DMS53 treated with DMSO at 0.1 percent for 48 hours (cell line): Measurements from ENCODE around the gene OBSL1.
A peak's percentile ranks its signal among the peaks of the same experiment; 100 is the strongest.

ENCODE experiments used
- DNase-seq: peaks from one replicate; lab custom pipeline; 2025; ENCODE audit not compliant: unreplicated experiment; lab: John Stamatoyannopoulos, UW

OBSL1 gene

DNA sequence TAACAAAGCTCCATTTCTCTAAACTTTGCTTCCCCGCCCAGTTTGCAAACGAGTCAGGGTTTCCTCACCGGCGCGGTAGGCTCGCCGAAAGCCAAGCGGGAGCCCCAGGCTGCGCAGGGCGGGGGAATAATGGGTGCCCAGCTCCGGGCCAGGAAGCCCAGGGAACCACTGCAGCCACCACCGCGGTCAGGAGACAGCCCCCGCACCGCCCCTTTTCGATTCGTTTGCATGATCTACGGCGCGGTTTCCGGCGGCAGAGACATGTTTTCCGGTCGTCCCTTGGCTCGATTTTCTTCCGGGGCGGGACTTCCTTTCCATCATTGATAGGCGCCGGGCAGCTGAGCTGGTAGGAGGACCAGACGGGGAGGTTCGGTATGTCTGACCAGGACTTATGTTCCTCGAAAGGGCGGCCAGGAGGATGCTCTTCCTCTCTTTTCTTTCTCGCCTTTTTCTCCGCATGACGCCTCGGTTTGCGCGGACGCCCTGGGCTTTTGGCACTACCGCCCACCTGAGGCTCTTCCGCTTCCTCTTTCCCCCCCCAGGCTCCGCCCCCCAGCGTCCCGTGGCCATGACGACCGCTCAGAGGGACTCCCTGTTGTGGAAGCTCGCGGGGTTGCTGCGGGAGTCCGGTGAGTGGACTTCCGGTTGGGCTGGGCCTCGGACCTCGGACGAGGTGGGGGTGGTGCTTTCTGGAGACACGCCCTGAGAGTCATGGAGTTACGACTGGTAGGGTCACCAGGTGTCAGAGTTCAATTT lies 26.4 kb upstream of the OBSL1 start, which contains the start of gene STK11IP:
STK11IP (plus strand) TSS at position 306 of the 756 bp plus-strand sequence; CDS start at position 569, 263 bp downstream.
- DNase-seq, result peak; percentile 81

DNA sequence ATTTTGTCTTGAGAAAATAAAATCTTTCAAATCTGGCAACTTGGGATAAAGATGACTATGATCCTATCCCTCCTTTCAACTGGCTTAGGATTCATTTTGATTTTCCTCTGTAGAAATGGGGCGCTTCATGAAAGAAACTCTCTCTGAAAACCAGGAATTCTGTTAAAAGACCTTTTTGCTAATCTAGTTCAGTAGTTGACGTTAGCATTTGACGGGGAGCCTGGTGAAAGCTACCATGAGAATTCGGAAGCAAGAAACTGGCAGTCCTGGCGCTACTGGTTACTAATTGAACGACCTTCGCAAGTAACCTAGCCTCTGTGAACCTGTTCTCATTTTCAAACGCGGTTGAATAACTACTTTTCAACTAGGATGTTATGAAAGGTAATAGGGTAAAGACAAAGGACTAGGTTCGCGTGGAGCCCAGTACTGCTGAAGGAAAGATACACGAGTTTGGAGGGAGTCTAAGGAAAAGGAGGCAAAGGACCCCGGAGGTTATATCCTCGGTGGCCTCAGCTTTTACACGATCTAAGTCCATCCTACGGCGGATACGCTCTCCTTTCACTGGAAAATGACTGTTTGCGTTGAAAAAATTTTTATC lies 25.7 kb upstream of the OBSL1 start:
- DNase-seq, result no peak

DNA sequence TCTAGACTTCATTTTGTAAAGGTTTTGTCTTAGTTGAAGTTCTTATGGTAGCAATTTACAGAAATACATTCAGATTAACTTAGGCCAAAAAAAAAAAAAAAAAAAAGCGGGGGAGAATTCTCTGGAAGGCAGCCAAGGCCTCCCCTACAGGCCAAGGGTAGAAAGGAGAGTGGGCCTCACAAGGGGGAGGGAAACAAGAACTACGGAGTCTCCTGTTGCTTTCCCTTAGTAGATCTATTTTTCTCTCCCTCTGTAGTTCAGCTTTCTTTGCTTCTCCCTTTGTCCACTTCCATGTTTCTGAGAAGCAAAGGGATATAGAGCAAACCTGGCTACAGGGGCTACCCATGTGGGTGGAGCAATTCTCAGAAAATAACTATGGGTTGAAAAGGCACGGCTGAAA lies 23.9 kb upstream of the OBSL1 start:
- DNase-seq, result no peak

DNA sequence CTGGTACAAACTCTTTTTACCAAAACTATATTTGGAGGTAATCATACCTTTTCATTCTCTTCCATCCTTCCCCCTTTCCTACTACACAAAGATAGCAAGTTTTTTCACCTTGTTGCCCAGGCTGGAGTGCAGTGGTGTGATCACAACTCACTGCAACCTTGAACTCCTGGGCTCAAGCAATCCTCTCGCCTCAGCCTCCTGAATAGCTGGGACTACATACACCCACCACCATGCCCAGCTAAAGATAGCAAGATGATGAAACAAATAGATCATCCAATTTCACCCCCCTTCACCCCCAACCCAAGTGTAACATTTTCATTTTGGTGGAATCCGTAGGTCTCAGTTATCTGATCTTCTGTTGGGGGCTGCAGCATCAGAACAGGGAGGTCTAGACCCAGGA lies 21.8 kb upstream of the OBSL1 start:
- DNase-seq, result no peak

DNA sequence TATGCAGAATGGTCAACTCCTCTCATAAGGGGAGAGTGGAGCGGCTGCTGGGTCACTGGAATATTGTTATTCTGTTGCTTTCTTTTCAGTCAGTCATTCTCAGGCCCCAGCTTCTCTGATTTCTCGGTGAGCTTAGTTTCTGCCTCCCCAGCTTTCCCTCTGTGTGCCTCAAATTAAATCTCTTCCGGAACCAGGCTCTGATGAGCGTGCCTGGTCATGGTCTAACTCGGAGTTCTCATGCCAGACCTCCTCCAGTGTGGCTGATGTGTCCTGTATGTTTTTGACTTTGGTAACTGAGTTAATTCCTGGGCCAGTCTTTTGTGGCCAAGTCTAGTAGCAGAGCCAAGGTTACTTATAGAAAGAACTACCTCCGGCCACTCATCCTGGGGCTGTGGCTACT lies 21.4 kb upstream of the OBSL1 start:
- DNase-seq, result no peak

DNA sequence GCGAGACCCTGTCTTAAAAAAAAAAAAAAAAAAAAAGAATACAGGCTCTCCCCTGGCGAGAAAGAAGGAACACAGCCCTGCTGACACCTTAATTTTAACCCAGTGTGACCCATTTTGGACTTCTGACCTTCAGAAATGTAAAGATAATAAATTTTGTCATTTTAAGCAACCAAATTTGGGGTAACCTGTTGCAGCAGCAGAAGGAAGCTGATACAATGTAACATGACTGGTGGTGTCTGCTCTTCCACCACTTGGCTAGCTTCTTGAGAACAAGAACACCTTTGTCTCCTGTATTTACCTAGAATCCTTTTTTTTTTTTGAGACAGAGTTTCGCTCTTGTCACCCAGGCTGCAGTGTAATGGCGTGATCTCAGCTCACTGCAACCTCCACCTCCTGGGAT lies 19.8 kb upstream of the OBSL1 start:
- DNase-seq, result no peak

DNA sequence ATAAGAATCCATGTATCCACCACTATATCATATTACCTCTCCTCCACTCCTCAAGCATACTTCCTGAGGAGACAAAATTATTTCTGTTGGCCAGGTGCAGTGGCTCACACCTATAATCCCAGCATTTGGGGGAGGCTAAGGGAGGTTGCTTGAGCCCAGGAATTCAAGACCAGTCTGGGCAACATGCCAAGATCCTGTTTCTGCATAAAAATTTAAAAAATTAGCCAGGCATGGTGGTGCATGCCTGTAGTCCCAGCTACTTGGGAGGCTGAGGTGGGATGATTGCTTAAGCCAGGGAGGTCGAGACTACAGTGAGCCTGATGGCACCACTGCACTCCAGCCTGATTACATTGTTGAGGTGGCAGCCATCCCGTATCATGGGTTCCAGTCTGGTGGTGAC lies 10.0 kb upstream of the OBSL1 start:
- DNase-seq, result no peak

DNA sequence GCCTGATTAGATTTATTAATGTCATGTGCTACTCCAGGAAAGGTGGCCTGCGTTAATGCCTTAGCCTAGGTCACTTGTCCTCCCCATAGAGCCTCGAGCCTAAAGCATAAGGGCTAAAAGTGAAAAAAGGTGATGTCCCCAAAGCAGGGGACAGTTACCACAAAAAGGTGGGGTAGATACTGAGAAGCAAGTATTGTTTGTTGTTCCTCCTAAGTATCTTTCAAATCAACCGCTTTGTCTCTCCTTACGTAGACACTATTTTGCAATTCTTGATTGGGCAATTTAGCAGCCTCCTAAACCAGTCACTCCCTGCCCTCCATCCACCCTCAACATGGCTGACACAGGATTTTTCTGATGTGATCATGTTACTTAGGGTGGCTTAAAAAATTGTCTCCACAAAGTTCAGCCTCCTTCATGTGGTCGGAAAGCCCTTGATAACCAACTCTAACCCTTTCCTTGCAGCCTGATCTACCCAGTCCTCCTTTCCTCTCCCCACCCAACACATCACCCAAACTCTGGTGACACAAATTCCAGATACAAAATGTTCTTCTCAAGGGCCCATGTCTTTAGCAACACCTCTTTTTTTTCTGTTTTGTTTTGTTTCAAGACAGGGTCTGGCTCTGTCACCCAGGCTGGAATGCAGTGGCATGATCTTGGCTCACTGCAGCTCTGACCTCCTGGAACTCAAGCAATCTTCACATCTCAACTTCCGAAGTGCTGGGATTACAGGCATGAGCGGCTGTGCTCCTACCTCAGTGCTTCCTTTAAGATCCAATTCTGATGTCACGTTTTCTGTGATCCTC lies 7.7 kb upstream of the OBSL1 start:
- DNase-seq, result no peak

DNA sequence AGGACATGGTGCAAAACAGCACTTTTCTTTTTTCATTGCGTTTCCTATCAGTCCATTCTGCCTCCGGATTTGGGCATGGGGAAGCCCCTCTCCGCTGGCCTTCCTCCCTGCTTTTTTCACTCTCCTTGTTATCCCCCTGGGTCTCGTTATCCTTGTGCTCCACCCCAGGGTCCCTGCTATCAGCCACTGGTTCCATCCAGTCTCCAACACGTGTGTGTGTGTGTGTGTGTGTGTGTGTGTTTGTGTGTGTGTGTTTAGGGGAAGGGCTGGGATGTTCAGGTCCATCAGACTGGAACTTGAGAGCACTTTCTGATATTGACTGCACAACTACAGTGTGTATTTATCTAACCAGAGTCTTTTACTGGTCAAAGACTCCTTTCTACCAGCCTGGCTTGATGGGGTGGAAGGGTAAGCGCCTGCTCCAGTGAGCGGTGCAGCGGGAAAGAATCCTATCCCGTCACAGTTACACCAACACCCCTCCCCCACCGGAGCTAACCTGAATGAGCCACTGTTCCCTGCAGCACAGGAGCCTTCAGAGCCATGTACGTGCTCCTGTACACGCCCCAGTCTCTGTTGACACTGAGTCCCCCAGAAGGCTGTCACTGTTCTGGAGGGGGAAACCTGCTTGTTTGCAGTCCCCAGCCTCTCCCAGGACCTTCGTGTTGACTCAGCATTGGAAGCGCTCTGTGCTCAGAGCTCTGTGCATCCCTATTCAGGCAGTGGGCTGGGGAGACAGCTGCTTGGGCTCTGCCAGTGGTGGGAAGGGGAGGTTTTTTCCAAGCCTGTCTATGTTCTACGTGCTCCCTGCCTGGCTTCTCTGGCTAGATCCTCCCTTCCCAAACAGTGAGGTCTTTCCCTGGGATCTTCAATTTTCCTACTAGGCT lies 5.4 kb upstream of the OBSL1 start:
- peak; percentile 39 for DNase-seq

DNA sequence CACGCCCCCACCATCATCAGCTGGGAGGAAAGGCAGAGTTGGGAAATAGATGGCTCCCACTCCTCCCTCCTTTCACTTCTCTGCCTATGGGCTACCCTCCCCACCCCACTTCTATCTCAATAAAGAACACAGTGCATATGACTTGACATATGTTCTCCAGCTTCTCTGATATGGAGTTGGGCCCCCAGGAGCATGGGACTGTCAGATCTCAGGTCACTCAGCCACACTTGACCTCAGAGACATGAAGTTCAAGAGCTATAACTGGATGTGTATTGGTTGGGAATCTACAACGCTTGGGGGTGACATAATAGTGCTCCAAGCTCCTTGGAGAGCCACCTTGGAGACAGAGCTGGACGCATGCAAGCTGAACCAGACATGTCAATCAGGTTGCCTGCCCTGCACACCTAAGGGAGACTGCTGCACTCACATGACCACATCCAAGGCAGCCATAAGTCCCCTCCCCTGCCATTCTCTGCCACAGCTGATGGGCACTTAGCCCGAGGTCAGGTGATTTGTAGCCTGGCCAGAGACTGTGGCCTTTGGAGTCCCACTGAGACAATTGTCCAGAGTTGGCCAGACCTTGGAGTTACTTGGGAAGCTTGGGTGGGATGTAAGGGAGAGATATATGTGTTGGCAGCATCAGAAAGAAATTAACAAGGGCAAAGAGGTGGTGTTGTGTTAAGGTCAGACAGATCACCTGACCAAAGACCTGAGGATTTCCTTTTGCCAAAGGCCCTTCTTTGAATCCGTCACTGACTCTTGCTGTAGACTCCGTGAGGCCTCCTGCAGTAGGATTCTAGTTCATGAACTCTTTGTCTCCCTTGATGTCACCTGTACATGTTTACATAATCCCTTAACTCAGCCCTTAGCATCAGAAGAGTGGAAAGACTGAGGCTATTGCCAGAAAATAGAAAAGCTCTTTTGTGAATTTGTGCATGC lies 4.5 kb upstream of the OBSL1 start:
- no peak for DNase-seq

DNA sequence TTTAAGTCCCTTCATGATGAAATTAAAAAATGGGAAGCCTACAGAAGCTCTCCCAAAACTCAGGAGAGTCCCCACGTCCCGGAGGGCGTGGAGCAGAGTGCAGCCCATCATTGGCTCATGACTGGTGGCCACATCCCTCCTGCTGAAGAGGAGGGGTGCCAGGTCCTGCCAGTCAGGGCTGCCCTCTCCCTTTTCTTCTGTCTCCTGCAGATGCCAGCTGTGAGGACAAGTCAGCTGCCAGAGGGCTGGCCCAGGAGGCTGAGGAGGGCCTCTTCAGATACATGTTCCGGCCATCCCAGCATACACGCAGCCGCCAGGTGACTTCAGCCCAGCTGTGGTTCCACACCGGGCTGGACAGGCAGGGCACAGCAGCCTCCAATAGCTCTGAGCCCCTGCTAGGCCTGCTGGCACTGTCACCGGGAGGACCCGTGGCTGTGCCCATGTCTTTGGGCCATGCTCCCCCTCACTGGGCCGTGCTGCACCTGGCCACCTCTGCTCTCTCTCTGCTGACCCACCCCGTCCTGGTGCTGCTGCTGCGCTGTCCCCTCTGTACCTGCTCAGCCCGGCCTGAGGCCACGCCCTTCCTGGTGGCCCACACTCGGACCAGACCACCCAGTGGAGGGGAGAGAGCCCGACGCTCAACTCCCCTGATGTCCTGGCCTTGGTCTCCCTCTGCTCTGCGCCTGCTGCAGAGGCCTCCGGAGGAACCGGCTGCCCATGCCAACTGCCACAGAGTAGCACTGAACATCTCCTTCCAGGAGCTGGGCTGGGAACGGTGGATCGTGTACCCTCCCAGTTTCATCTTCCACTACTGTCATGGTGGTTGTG lies 3.4 kb upstream of the OBSL1 start:
- DNase-seq, result peak; percentile 59

DNA sequence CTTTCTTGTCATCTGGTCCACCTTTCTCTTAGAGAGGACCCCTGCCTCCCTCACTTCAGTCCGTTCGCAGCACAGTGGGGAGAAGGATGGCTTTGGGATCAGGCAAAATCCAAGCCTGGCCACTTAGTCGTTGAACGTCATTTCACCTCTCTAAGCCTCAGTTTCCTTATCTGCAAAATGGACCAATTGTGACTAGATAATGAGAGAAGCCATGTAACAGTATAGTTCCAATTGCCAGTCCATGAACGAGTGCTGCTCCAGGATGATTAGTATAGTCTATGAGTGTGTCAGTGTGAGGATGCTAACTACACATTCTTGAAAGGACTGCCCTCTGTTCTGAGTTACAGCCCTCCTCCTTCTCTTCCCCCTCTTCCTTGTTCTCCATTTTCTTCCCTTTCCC lies 1.8 kb upstream of the OBSL1 start:
- peak; percentile 35 for DNase-seq

DNA sequence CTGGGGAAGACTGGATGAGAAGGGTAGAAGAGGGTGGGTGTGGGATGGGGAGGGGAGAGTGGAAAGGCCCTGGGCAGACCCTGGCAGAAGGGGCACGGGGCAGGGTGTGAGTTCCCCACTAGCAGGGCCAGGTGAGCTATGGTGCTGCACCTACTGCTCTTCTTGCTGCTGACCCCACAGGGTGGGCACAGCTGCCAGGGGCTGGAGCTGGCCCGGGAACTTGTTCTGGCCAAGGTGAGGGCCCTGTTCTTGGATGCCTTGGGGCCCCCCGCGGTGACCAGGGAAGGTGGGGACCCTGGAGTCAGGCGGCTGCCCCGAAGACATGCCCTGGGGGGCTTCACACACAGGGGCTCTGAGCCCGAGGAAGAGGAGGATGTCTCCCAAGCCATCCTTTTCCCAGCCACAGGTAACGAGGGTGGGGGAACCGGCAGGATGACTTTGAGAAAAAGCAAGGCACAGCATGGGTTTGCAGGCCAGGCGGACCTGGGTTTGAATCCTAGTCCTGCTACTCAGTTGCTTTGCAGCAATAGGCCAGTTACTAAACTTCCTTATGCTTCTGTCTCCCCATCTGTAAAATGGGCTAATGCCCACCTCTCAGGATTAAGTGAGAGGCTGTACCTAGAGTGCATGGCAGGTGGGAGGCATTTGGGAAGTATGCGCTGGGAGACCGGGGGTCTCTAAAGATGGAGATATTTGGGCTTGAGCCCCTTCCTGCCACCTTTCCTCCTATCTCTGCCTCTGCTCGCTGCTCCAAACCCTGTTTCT lies 1.1 kb upstream of the OBSL1 start, which contains the start of gene INHA:
INHA (plus strand) TSS at position 74 of the 765 bp plus-strand sequence; CDS start at position 139, 65 bp downstream.
- DNase-seq, result no peak

DNA sequence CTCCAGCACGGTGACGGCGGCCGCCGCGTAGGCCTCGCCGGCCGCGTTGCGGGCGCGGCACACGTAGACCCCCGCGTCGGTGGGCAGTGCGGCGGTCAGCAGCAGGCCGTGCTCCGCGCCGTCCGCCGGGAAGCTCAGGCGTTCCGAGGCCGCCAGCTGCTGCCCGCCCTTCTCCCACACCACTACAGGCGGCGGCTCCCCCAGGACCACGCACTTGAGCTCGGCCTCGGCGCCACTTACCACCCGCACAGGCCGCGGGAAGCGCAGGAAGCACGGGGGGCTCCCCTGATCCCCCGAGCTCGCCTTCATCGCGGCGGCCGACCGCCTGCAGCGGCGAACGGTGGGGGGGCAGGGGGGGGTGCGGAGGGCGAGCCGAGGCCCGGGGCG lies 422 bp downstream of the OBSL1 start:
- DNase-seq, result no peak

DNA sequence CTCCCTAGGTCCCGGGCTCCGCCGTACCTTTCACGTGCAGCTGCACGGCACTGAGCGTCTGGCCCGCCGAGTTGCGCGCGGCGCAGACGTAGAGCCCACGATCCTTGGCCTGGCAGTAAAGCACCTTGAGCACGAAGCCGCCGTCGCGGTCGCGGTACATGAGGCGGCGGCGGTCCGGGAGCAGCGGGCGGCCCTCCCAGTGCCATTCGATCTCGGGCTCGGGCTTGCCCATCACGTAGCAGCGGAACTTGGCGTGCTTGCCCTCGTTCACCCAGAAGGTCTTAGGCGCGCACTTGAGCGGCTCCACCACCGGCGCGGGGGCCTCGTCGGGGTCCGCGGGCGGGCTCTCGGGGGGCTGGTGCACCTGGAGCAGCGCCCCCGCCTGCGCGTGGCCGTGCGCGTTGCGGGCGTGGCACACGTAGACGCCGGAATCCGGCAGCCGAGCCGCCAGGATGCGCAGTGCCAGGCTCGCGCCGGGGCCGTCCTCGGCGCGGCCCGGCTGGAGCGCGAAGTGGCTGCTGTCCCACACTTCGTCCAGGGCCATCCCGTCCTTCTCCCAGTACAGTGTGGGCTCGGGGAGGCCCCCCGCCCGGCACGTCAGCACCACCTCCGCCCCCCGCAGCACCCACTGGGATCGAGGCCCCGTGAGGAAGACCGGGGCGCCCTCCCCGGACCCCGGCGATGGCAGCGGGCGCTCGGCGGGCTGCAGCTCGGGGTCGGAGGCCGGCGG lies 980 bp downstream of the OBSL1 start:
- no peak for DNase-seq

DNA sequence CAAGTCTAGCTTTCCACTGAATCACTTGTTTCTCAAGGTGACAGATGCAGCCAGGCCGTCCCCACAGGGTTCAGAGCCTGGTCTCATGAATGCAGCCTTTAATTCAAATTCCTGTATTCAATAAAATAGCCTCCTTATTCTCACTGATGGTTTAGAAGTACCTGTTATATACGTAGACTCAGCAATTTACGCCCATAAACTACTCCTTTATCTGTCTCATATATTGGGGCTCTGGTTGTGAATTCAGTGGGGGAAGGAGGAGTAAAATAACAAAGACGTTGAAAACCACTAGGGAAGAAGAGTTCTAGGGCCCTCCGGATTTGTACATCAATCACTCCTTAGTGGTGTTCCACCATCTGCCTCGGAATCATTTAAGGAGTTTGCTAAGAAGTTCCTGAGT lies 1.7 kb downstream of the OBSL1 start:
- DNase-seq, result no peak

DNA sequence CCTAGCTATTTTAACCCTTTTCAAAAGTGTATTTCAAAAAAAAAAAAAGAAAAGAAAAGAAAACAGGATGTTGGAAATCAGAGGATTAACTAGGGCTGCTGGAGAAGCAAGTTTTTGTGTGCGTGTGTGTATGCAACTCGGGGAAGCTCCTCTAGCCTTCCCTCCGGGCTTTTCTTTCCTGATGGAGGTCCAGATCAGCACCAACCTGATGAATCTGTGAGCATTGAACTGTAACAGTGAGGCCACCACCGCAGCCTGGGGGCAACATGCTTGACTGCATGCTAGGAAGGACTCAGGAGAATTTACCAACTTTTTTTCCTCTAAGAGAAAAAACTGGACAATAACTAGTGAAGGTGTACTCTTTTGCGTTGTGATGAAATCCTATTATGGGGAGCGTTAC lies 2.3 kb downstream of the OBSL1 start:
- DNase-seq, result no peak
